ENCODE results near the gene CKAP4. TPM values are rescaled to one million over a fixed set of nuclear protein-coding genes. Genes with fewer than 3 reads are reported as not detected.

Gene CKAP4
- total RNA-seq, 2 experiments from 2014 or later, result 19.0 to 19.1 TPM

DNA sequence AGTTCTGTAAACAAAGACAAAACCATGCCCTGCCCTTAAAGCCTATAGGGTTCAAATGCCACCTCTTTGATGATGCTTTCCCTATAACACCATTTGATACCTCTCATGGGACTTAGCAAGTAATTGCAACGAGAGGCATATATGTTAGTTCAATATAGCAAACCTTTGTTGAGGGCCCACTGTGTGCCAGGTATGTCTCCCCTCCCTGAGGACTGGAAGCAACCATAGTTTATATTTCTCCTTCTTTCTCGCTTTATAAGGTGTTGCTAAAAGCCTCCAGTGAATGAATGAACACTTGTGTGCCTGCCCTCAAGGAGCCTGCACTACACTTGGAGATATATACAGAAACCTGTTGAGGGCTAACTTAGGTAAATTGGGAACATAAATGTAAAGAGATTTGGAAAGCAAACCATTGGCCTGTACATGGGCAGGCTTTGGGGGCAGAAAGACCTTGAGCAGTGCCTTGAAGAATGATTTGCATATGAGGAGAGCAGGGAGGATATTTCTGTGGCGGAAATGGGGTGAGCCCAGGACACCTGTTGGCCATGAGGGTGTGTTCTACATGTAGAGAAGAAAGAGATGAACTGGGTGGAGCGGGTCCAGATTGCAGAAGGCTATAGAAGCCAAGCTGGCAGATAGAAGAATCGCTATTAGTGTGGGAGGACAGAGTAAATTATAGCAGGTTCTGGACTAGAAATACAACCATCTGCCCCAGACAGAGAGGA lies 1.8 kb upstream of the CKAP4 start:
- H3K4me1 Mint-ChIP-seq (ENCODE audit: low read depth), result peaks cover 23% of the 10 kb centered on the region

DNA sequence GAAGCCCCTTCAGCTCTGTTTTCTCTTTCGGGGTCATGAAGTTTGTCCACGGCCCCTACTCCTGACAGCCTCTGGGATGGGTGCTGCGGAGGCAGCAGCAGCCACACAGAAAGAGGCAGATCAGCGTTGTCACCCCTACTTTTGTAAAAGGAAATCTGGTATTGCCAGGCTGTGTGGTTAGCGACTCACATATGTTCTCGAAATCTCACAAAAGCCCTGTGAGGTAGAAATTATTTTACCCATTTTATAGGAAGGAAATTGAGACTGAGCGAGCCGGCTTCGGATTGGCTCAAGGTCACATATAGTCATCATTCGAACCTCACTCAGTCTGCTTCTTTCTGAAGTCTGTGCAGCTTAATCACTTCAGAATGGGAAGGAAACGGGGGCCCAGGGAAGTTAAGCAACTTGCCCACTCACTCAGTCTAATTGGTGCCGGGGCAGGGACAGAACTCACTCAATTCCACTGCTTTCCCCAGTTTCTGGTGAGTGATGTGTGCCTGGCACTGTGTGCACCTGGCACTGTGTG lies 1.1 kb upstream of the CKAP4 start:
- Mint-ChIP-seq H3K27me3 (ENCODE audit: low read depth) (no peaks in the 10 kb centered on the region), H3K27ac (peak overlapping the region; percentile 85), H3K36me3 (ENCODE audit: low read depth) (peaks cover 2% of the 10 kb centered on the region), H3K4me1 (ENCODE audit: low read depth) (peaks cover 23% of the 10 kb centered on the region), H3K4me3 (peak overlapping the region; percentile 70), H3K9me3 (no peaks in the 10 kb centered on the region)
- peak; percentile 78 for DNase-seq
- intact Hi-C loops (cut with micrococcal nuclease), result loop anchor here (1.0 to 10.0 kb wide), 11 partner anchors 22 to 1076 kb away; partner anchors contain the start of genes APPL2, C12orf75, CRY1 and POLR3B
- CTCF ChIA-PET, result interaction anchor here (1.8 kb wide), 1 partner anchor 34 kb away, joined by 5 read pairs; no protein-coding TSS in a partner anchor

More for the DNA sequence above, 1.8 kb upstream of the CKAP4 start:
- CTCF ChIA-PET, result interaction anchor here (3.3 kb wide), 1 partner anchor 34 kb away, joined by 21 read pairs; no protein-coding TSS in a partner anchor
- H3K36me3 Mint-ChIP-seq (ENCODE audit: low read depth), result peaks cover 2% of the 10 kb centered on the region
- H3K4me3 Mint-ChIP-seq, result no peak overlapping the region
- no peak for DNase-seq
- H3K9me3 Mint-ChIP-seq, result no peaks in the 10 kb centered on the region
- intact Hi-C loops (cut with micrococcal nuclease), result loop anchor here (1.0 to 10.0 kb wide), 9 partner anchors 33 to 1075 kb away; partner anchors contain the start of genes APPL2, C12orf75, CRY1 and RIC8B
- no peak overlapping the region for H3K27ac Mint-ChIP-seq
- H3K27me3 Mint-ChIP-seq (ENCODE audit: low read depth), result no peaks in the 10 kb centered on the region

DNA sequence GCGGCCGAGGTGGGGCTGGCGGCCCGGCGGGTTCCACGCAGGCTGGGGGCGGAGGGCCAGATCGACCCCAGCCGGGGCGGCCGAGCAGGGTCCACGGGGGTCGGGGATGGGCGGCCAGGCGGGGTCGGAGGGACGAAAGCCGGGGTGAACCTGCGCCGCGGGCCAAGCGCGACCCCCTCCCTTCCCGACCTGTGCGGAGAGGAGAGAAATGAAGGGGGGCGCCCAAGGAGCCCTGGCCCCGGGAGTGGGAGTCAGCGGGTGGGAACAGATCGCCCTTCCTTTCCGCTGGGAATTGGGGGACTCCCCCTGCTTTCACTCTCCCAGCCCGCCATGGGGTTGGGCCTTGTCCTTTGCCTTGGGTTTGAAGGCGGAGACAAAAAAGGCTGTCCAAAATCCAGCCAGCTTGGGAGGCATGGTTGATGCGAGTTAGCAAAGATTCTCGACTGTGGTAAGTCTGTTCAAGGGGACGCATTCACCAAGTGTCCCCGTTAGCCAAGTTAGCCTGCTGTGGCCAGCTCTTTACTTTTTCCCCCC lies 559 bp upstream of the CKAP4 start:
- H3K4me1 Mint-ChIP-seq (ENCODE audit: low read depth), result peaks cover 23% of the 10 kb centered on the region
- H3K4me3 Mint-ChIP-seq, result peak overlapping the region; percentile 70
- DNase-seq, result peak; percentile 32
- CTCF ChIA-PET, result interaction anchor here (1.8 kb wide), 1 partner anchor 35 kb away, joined by 5 read pairs; no protein-coding TSS in a partner anchor
- no peaks in the 10 kb centered on the region for H3K9me3 Mint-ChIP-seq
- intact Hi-C loops (cut with micrococcal nuclease), result loop anchor here (1.0 to 10.0 kb wide), 9 partner anchors 21 to 1076 kb away; partner anchors contain the start of genes APPL2, C12orf75, CRY1 and POLR3B
- H3K27me3 Mint-ChIP-seq (ENCODE audit: low read depth), result no peaks in the 10 kb centered on the region
- H3K36me3 Mint-ChIP-seq (ENCODE audit: low read depth), result peaks cover 3% of the 10 kb centered on the region
- H3K27ac Mint-ChIP-seq, result peak overlapping the region; percentile 85

DNA sequence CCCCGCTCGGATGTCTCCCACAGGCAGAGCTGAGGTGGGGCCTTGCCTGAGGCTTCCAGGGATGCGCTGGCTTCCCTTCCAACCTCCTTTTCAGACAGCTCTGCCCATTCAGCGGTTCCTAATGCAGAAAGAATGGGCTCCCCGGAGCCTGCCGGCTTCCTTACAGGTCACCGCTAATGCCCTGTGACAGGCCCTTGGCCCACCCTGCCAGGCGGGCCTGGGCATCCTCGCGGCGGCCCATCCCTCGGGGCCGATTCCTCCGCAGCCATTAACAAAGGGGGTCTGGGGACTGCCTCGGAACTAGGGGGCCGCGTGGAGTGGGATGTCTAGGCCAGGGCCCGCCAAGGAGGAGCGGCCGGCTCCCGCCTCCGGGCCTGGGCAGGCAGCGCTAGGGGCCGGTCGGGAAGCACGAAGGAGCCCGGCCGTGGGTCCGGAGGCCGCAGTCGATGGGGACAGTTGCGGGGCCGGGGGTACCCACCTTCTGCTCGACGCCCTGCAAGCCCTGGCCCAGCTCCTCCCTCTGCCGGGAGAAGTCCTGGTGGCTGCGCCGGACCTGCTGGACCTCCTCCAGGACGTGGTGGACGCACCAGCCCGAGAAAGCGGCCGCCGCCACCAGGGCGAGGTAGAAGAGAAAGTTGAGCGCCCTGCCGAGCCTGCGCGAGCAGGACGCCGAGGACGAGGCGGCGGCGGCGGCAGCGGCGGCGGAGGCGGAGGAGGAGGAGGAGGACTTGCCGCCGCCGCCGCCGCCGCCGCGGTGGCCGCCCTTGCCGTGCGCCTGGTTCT lies 738 bp downstream of the CKAP4 start:
- H3K4me3 Mint-ChIP-seq, result peak overlapping the region; percentile 75
- peak; percentile 54 for DNase-seq
- peaks cover 24% of the 10 kb centered on the region for H3K4me1 Mint-ChIP-seq (ENCODE audit: low read depth)
- intact Hi-C loops (cut with micrococcal nuclease), result loop anchor here (5.0 to 10.0 kb wide), 5 partner anchors 500 to 1078 kb away; partner anchors contain the start of genes APPL2, RIC8B and TMEM263
- H3K27me3 Mint-ChIP-seq (ENCODE audit: low read depth), result no peaks in the 10 kb centered on the region
- H3K36me3 Mint-ChIP-seq (ENCODE audit: low read depth), result peaks cover 7% of the 10 kb centered on the region
- H3K9me3 Mint-ChIP-seq, result no peaks in the 10 kb centered on the region
- H3K27ac Mint-ChIP-seq, result peak overlapping the region; percentile 74
- CTCF ChIA-PET, result interaction anchor here (0.6 to 2.2 kb wide), 4 partner anchors 20 to 58 kb away, joined by 3 to 10 read pairs (median 6); no protein-coding TSS in a partner anchor

DNA sequence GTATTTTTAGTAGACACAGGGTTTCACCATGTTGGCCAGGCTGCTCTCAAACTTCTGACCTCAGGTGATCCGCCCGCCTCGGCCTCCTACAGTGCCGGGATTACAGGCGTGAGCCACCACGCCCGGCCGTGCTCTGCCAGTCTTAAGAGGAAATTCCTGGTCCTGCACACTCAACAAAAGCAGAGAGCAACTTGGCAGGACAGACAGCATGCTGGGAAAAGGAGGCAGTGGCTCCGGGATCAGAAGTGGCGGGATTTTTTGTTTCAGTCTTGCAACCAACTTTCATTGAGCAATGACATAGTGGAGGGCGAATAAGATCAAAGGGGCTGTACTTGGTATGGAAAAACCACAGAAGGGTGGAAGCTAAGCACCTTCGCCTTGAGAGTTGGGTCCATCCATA lies 2.1 kb downstream of the CKAP4 start:
- H3K27me3 Mint-ChIP-seq (ENCODE audit: low read depth), result no peaks in the 10 kb centered on the region
- no peak for DNase-seq
- no peak overlapping the region for H3K27ac Mint-ChIP-seq
- peaks cover 7% of the 10 kb centered on the region for H3K36me3 Mint-ChIP-seq (ENCODE audit: low read depth)
- peaks cover 24% of the 10 kb centered on the region for H3K4me1 Mint-ChIP-seq (ENCODE audit: low read depth)
- no peaks in the 10 kb centered on the region for H3K9me3 Mint-ChIP-seq
- intact Hi-C loops (cut with micrococcal nuclease), result loop anchor here (5.0 to 10.0 kb wide), 5 partner anchors 502 to 1079 kb away; partner anchors contain the start of genes APPL2, RIC8B and TMEM263
- CTCF ChIA-PET, result interaction anchor here (1.3 to 2.2 kb wide), 2 partner anchors 19 to 37 kb away, joined by 6 to 10 read pairs; no protein-coding TSS in a partner anchor
- H3K4me3 Mint-ChIP-seq, result peak overlapping the region; percentile 75

DNA sequence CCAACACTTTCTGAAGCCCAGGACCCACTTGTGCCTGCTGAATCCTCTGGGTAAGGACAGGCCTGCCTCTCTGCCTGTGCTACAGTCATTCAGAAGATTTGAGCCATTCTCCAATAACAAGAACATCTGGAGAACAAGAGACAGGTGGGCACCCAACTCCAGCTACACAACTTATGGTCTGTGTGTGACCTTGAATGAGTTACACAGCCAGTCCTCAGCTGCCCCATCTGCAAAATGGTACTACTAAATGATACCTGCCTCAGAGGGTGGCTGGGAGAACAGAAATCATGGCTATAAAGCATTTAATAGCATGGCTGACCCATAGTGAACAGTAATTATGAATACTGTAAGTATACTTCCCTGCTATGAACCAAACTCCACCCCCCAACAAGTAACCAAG lies 4.2 kb downstream of the CKAP4 start:
- Mint-ChIP-seq H3K9me3 (no peaks in the 10 kb centered on the region), H3K36me3 (ENCODE audit: low read depth) (peaks cover 15% of the 10 kb centered on the region), H3K27ac (no peak overlapping the region), H3K4me1 (ENCODE audit: low read depth) (peaks cover 17% of the 10 kb centered on the region), H3K27me3 (ENCODE audit: low read depth) (no peaks in the 10 kb centered on the region), H3K4me3 (no peak overlapping the region)
- intact Hi-C loops (cut with micrococcal nuclease), result loop anchor here (10.0 kb wide), 2 partner anchors 531 to 1081 kb away; partner anchors contain the start of gene RIC8B
- DNase-seq, result no peak
- CTCF ChIA-PET, result interaction anchor here (1.7 to 1.8 kb wide), 2 partner anchors 16 to 39 kb away, joined by 4 to 5 read pairs; no protein-coding TSS in a partner anchor

DNA sequence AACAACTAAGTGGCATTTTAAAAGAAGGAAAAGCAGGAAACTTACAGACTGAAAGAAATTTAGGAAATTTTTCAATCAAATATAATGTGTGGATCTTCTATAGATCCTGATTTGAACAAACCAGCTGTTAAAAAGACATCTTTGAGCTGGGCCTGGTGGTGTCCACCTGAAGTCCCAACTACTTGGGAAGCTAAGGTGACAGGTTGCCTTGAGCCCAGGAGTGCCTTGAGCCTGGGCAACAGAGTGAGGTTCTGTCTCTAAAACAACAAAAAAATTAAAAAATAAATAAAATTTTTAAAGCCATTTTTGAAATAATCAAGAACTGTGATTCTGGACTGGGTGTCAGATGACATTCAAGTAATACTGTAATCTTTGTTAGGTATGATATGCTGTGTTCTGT lies 7.0 kb downstream of the CKAP4 start:
- no peak for DNase-seq
- H3K27me3 Mint-ChIP-seq (ENCODE audit: low read depth), result no peaks in the 10 kb centered on the region
- peaks cover 19% of the 10 kb centered on the region for H3K36me3 Mint-ChIP-seq (ENCODE audit: low read depth)
- intact Hi-C loops (cut with micrococcal nuclease), result loop anchor here (10.0 kb wide), 2 partner anchors 534 to 1084 kb away; partner anchors contain the start of gene RIC8B
- no peak overlapping the region for H3K27ac Mint-ChIP-seq
- H3K9me3 Mint-ChIP-seq, result no peaks in the 10 kb centered on the region
- no peak overlapping the region for H3K4me3 Mint-ChIP-seq
- CTCF ChIA-PET, result interaction anchor here (0.5 to 0.9 kb wide), 2 partner anchors 68 to 84 kb away, joined by 3 read pairs; no protein-coding TSS in a partner anchor
- H3K4me1 Mint-ChIP-seq (ENCODE audit: low read depth), result peaks cover 10% of the 10 kb centered on the region

DNA sequence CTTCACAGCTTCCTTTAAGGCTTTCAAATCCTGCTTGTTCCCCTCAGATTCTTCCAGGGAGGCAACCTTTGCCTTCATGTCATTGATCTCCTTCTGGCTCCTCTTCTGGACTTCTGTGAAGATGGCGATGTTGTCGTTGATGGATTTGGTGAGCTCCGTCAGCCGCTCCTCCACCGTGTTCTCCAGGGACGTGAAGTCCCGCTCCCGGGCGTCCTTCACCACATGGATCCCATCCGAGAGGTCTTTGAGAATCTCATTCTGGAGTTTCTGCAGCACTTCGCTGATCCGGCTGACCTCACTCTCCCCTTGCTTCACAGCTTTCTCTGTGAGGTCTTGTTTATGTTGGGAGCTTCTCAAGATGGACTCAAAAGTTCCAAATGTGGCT lies 7.9 kb downstream of the CKAP4 start:
- CTCF ChIA-PET, result no interaction called here
- Mint-ChIP-seq H3K9me3 (no peaks in the 10 kb centered on the region), H3K36me3 (ENCODE audit: low read depth) (peaks cover 17% of the 10 kb centered on the region), H3K4me1 (ENCODE audit: low read depth) (peaks cover 3% of the 10 kb centered on the region), H3K27me3 (ENCODE audit: low read depth) (no peaks in the 10 kb centered on the region), H3K27ac (no peak overlapping the region), H3K4me3 (no peak overlapping the region)
- intact Hi-C loops (cut with micrococcal nuclease), result loop anchor here (10.0 kb wide), 2 partner anchors 535 to 1085 kb away; partner anchors contain the start of gene RIC8B
- DNase-seq, result no peak

DNA sequence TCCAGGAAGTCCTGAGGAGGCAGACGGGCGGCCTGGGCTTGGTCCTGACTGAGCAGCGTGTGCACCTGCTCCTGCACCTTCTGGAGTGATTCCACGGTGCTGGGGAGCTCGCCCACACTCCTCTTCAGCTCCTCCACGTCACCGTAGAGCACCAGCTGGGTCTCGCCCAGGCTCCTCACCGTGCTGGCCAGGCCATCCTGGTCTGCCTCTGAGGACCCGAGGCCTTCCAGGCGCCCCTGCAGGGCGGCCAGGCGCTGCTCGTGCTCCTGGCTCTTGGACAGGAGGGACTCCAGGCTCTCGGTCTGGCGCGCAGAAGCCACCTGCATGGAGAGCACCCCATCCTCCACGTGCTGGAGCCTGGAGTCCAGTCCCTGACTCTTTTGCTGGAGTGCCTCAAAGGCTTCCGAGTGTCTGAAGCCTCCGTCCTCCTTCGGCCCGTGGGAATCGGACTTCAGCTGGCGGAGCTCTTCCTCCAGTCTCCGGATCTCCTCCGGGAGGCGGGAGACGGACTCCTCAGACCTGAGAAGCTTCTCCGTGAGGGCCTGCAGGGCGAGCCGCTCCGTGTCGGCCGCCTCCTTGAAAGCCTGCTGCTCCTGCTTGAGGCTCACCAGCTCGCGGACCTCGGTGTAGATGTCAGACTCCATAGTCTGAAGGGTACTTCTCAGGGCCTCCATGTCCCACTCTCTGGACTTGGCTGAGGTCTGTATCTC lies 8.4 kb downstream of the CKAP4 start:
- DNase-seq, result no peak
- Mint-ChIP-seq H3K4me1 (ENCODE audit: low read depth) (peaks cover 2% of the 10 kb centered on the region), H3K36me3 (ENCODE audit: low read depth) (peaks cover 17% of the 10 kb centered on the region), H3K27me3 (ENCODE audit: low read depth) (no peaks in the 10 kb centered on the region), H3K9me3 (no peaks in the 10 kb centered on the region), H3K27ac (no peak overlapping the region), H3K4me3 (no peak overlapping the region)
- CTCF ChIA-PET, result no interaction called here
- intact Hi-C loops (cut with micrococcal nuclease), result no loop called here

DNA sequence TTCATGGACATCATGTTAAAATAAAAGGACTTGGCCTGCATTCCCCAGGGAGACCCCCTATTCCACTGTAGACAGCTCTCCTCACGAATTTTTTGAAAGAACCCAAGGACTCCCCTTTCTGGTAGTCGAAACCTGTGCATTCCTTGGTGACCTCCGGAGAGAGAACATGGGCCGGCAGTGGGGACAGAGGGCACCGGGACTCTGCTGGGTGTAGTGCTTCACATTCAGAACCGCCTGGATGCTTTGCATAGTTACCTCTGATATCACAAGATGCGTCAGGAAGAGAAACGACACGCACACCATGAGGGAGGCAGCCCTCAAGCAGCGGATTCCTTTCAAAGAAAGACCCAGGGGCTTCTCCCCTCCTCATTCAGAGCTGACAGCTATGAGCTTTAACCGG lies 9.7 kb downstream of the CKAP4 start:
- intact Hi-C loops (cut with micrococcal nuclease), result no loop called here
- H3K27me3 Mint-ChIP-seq (ENCODE audit: low read depth), result no peaks in the 10 kb centered on the region
- H3K36me3 Mint-ChIP-seq (ENCODE audit: low read depth), result peaks cover 14% of the 10 kb centered on the region
- CTCF ChIA-PET, result interaction anchor here (1.2 to 1.5 kb wide), 2 partner anchors 14 to 44 kb away, joined by 4 read pairs; no protein-coding TSS in a partner anchor
- H3K4me1 Mint-ChIP-seq (ENCODE audit: low read depth), result peaks cover under 1% of the 10 kb centered on the region
- no peaks in the 10 kb centered on the region for H3K9me3 Mint-ChIP-seq
- no peak overlapping the region for H3K27ac Mint-ChIP-seq
- DNase-seq, result no peak
- H3K4me3 Mint-ChIP-seq, result no peak overlapping the region

DNA sequence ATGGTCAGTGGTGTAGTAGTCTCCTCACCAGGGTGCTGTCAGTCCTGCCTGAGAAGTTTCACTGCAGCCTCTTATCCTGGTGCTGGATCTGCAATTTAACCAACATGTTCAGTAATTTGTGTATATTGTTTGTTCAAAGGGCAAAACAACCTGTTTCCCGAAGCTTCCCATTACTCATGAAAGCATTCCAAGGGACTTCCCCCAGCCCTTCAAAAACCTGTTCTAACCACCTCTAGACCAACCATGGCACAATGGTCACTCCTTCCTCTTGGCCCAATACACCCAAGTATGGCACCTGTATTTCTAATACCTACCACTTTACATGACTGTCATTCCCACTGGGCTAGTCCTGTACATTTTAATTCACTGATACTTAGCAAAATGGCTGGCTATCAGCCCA lies 12.1 kb downstream of the CKAP4 start:
- H3K27me3 Mint-ChIP-seq (ENCODE audit: low read depth), result no peaks in the 10 kb centered on the region
- H3K9me3 Mint-ChIP-seq, result no peaks in the 10 kb centered on the region
- peaks cover 13% of the 10 kb centered on the region for H3K36me3 Mint-ChIP-seq (ENCODE audit: low read depth)
- intact Hi-C loops (cut with micrococcal nuclease), result no loop called here
- DNase-seq, result no peak
- CTCF ChIA-PET, result interaction anchor here (1.0 to 1.2 kb wide), 2 partner anchors 9 to 79 kb away, joined by 3 read pairs; no protein-coding TSS in a partner anchor
- no peak overlapping the region for H3K27ac Mint-ChIP-seq
- no peak overlapping the region for H3K4me3 Mint-ChIP-seq
- no peaks in the 10 kb centered on the region for H3K4me1 Mint-ChIP-seq (ENCODE audit: low read depth)

Data from activated naive CD4-positive, alpha-beta T cell treated with anti-CD3 and anti-CD28 coated beads for 36 hours (primary cell).